ENCODE data around the gene TBC1D4. TPM values are rescaled to one million over a fixed set of nuclear protein-coding genes. Genes with fewer than 3 reads are reported as not detected.

Gene TBC1D4
- total and polyA plus RNA-seq, 9 of the 15 experiments (the other 6 are each of a cell fraction or from before 2014, with no cell fraction given), result 2.8 to 12.3 (median 7.0) TPM

DNA sequence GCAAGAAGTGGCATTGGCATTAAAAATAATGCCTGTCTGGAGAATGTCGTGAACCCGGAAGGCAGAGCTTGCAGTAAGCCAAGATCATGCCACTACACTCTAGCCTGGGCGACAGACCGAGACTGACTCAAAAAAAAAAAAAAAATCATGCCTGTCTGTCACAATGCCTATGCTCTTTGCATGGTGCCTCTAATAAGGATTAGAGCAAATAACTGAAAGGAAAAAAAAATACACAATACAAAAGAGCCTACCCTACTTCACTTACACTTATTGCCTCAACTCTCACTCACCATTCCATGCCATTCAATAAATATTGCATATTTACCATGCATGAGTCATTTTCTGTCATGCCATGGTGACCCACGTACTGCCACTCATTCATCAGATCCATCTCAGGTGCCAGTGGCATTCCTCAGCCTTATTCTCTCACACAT lies 49.1 kb downstream of the TBC1D4 start:
- H3K36me3 ChIP-seq (ENCODE audit: control insufficient read depth, insufficient read depth, low read length), result no peaks in the 10 kb centered on the region
- no peak for FAIRE-seq
- no peak overlapping the region for H3K4me2 ChIP-seq (ENCODE audit: insufficient read depth, low read length)
- H3K4me3 ChIP-seq, result no peak overlapping the region
- no peaks in the 10 kb centered on the region for H3K27me3 ChIP-seq (ENCODE audit: control insufficient read depth in 2 of 2, insufficient read depth in 2 of 2, low read length in 2 of 2)
- no peak overlapping the region for H2AFZ ChIP-seq (ENCODE audit: low read depth, low read length)
- peaks cover 11% of the 10 kb centered on the region; the same call in 2 of the 3 replicates for H3K79me2 ChIP-seq (ENCODE audit: control insufficient read depth, insufficient read depth, low read length)
- in situ Hi-C loops (cut with MboI), result no loop called here
- H3K9me3 ChIP-seq (replicated peaks; ENCODE audit: control insufficient read depth, insufficient read depth, low read depth, low read length), result no peaks in the 10 kb centered on the region
- H4K20me1 ChIP-seq (replicated peaks; ENCODE audit: control insufficient read depth, insufficient read depth, low read length), result no peaks in the 10 kb centered on the region
- no peak for DNase-seq (ENCODE audit: extremely low read depth in 1 of 4, low spot score in 3 of 4)
- H3K27ac ChIP-seq (ENCODE audit: extremely low read depth, low read depth, low read length), result no peak overlapping the region
- TF ChIP-seq ZNF57 (CRISPR knock-in tag; IDR thresholded peaks at IDR 0.05), result no peak
- TF ChIP-seq, protein P1, sequence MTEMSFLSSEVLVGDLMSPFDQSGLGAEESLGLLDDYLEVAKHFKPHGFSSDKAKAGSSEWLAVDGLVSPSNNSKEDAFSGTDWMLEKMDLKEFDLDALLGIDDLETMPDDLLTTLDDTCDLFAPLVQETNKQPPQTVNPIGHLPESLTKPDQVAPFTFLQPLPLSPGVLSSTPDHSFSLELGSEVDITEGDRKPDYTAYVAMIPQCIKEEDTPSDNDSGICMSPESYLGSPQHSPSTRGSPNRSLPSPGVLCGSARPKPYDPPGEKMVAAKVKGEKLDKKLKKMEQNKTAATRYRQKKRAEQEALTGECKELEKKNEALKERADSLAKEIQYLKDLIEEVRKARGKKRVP (CRISPR knock-in tag; IDR thresholded peaks at IDR 0.05), result no peak
- TF ChIP-seq, protein P2, sequence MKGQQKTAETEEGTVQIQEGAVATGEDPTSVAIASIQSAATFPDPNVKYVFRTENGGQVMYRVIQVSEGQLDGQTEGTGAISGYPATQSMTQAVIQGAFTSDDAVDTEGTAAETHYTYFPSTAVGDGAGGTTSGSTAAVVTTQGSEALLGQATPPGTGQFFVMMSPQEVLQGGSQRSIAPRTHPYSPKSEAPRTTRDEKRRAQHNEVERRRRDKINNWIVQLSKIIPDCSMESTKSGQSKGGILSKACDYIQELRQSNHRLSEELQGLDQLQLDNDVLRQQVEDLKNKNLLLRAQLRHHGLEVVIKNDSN (CRISPR knock-in tag; IDR thresholded peaks at IDR 0.05), result no peak
- no peak for TF ChIP-seq DPF2 (IDR thresholded peaks at IDR 0.05)
- no peak for TF ChIP-seq ZSCAN32 (CRISPR knock-in tag; IDR thresholded peaks at IDR 0.05)
- TF ChIP-seq, protein P3, sequence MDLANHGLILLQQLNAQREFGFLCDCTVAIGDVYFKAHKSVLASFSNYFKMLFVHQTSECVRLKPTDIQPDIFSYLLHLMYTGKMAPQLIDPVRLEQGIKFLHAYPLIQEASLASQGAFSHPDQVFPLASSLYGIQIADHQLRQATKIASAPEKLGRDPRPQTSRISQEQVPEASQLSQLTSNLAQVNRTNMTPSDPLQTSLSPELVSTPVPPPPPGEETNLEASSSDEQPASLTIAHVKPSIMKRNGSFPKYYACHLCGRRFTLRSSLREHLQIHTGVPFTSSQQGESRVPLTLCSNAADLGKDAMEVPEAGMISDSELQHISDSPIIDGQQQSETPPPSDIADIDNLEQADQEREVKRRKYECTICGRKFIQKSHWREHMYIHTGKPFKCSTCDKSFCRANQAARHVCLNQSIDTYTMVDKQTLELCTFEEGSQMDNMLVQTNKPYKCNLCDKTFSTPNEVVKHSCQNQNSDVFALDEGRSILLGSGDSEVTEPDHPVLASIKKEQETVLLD (IDR thresholded peaks at IDR 0.05), result no peak
- TF ChIP-seq EP400 (IDR thresholded peaks at IDR 0.05), result no peak
- TF ChIP-seq PRPF4 (IDR thresholded peaks at IDR 0.05; ENCODE audit: insufficient read depth, low read depth, low read length, poor library complexity, severe bottlenecking), result no peak
- TF ChIP-seq CBFA2T2 (conservative IDR thresholded peaks at IDR 0.05), result no peak
- no peak for TF ChIP-seq NFRKB (IDR thresholded peaks at IDR 0.05; ENCODE audit: low read depth)
- TF ChIP-seq ERF (CRISPR knock-in tag; IDR thresholded peaks at IDR 0.05), result no peak
- no peak for TF ChIP-seq ZNF354B (CRISPR knock-in tag; IDR thresholded peaks at IDR 0.05)
- no peak for TF ChIP-seq ZSCAN29 (IDR thresholded peaks at IDR 0.05)
- TF ChIP-seq KAT8 (IDR thresholded peaks at IDR 0.05; ENCODE audit: low read depth), result no peak
- no peak for TF ChIP-seq MTF1 (CRISPR knock-in tag; IDR thresholded peaks at IDR 0.05; ENCODE audit: borderline replicate concordance)
- TF ChIP-seq CEBPB (tag; IDR thresholded peaks at IDR 0.05), result no peak
- ChIA-PET CTCF (ENCODE audit: low intra/inter-chr PET ratio) (no interaction called here), POLR2A (no interaction called here)
- H3K9ac ChIP-seq (ENCODE audit: insufficient read depth in 1 of 2, low read depth in 2 of 2, low read length in 2 of 2), result no peak overlapping the region
- no TSS peak for BruUV-seq (replicated peaks)
- 44% methylated on average over 5 of the region's 5 CpGs for WGBS (ENCODE audit: insufficient coverage, low coverage, missing lambda C conversion rate)
- ATAC-seq, result no peak
- H3K4me1 ChIP-seq (replicated peaks in 1 of 2; ENCODE audit: control insufficient read depth in 2 of 2, insufficient read depth in 2 of 2, low read length in 2 of 2), result no peaks in the 10 kb centered on the region; a peak in 1 of 5 replicates
- intact Hi-C loops (cut with micrococcal nuclease), result loop anchor here (5.0 kb wide), 2 partner anchors 49 to 61 kb away; partner anchors contain the start of gene TBC1D4
- H3K9me1 ChIP-seq (ENCODE audit: control insufficient read depth, insufficient read depth, low read length), result no peaks in the 10 kb centered on the region

Data from K562 (cell line).